MV-4-11 (cell line): Measurements from ENCODE around the gene TMEM205.
"Not testable (repeated sequence)": the region's sequence is repeated elsewhere in the genome, so short reads cannot be mapped to it uniquely, and the experiment has no call there.

Experiments used
- DNase-seq: peaks from one replicate; lab custom pipeline; 2025; lab: John Stamatoyannopoulos, UW

TMEM205 gene

DNA sequence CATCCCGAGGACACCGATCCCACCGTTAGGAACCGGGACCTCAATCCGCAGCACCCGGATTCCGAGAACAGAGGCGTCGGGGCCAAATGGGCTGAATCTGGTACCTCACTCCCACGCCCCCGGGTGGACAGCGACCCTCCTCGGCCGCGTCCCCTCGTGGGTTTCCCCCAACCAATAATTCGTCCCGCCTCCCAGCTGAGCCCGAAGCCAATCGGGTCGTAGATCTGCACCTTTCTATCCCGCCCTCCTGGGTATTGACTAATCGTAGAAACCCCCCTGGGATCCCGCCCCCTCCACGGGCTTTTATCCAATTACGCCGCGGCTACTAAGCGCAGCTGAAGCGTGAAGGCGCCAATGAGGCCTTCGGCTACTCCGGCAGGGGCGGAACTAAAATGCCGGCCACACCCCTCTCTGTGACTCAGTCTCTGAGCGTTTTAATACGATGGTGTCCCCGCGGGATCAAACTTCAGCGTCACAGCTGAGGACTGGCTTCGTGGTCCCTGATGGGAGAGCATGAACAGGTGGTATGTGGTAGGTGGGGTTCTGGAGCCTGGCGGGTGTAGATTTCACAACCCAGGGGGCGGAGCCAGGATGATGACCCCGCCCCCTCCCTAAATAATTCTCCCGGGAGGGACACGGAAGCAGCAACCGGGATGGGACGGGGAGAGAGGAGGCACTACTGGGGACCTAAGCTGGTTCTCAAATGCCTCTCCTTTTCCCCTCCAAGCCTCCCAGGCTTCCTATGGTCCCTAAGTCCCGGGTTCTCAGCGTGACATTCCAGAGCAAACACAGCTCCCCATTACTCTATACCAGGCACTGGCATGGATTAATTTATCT, at the start of gene TMEM205, which contains the start of gene CCDC159:
Gene TMEM205, minus strand, starts transcription at position 165 of the 837 bp plus-strand sequence. CDS start 649 bp downstream, outside the sequence.
Gene CCDC159, plus strand, starts transcription at position 416 of the 837 bp plus-strand sequence. Its CDS starts 88 bp downstream, at position 504.
- peak; percentile 100 for DNase-seq

DNA sequence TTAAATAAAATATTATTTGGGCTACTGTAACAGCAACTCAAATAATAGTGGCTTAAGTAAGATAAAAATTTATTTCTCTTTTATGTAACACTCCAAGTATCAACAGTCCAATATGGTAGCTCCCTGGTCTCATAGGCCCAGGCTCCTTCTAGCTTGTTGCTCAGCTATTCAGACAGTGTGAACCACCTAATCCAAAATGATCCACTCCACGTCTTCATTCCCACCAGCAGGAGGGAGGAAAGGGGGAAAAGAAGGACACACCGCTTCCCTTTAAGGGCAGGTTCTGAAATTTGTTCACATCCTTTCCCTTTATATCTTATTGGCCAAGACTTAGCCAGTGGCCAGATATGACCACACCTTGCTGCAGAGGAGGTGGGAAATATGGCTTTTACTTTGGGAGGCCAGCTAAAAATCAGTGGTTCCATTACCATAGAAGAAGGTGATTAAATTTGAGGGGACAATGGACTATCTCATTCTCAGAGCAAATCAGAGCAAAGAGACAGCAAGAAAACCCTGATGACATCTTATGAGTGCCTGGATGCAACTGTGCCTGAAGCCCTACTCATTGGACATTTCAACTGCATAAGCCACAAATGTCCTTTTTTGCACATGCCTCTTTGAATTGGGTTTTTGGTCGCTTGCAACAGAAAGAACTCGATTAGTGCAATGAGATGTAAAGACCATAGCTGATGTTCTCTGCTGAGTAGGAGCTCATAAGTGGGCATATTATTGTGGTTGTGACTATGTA, 45.0 kb upstream of the TMEM205 start:
- peak; percentile 29 for DNase-seq

GRCh38 chr19:11390359-11390758, 44.3 kb upstream of the TMEM205 start:
- no peak for DNase-seq

GRCh38 chr19:11387162-11388034, 41.3 kb upstream of the TMEM205 start:
- DNase-seq: peak; percentile 77

- DNase-seq: no peak
Observed at GRCh38 chr19:11384778-11385129, 38.7 kb upstream of the TMEM205 start.

DNA sequence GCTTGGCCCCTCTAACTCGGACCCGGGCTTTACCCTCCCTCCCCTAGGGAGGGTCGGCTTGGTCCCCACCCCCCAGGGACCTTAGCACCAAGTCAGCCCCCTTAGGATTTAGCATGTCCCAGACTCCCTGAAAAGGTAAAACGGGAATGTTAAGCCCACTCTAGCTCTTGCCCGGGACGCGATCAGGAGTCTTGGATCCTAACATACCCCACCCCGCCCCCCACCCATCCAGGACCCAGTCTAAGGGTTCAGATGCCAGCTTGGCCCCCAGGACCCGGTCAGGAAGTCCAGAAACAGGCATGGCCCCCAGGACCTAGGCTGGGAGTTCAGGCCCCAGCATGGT, 37.6 kb upstream of the TMEM205 start:
- no peak for DNase-seq

DNA sequence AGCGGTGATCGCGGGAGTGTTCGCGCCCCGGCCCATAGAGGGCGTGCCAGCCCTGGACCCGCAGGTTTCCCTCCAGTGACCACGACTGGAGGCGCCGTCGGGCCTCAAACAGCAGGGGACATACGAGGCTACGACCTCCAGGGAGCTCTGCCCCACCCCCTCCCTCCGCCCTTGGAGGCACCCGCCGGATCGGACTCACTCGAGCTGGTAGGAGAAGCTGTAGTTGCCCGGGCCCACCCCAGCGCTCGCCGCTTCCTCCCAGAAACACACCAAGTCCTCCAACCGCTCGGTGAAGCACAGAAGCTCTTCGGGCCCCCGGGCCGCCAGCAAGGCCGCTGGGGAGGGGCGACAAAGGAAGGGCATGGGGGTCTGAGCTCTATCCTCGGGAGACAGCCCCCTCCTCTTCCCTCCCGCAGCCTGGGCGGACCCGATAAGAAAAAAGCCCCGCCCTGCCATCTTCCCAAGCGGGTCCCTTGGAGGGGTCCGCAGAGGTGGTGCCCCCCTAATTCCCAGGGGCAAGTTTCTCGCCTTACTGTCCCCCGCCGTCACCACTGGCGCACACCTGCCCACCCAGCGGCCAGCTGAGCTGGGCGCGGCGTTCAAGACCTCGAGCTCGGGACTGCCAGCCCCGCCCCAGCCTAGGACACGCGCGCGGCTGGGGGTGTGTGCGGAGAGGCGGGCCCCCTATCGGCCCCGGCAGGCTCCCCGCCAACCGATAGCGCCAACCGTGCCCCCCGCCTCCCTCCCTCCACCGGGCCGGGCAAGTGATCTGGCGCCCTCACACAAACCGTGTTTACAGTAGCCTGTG, 37.0 kb upstream of the TMEM205 start:
- DNase-seq: peak; percentile 70

GRCh38 chr19:11380653-11381537, 34.8 kb upstream of the TMEM205 start:
- peak; percentile 99 for DNase-seq

DNA sequence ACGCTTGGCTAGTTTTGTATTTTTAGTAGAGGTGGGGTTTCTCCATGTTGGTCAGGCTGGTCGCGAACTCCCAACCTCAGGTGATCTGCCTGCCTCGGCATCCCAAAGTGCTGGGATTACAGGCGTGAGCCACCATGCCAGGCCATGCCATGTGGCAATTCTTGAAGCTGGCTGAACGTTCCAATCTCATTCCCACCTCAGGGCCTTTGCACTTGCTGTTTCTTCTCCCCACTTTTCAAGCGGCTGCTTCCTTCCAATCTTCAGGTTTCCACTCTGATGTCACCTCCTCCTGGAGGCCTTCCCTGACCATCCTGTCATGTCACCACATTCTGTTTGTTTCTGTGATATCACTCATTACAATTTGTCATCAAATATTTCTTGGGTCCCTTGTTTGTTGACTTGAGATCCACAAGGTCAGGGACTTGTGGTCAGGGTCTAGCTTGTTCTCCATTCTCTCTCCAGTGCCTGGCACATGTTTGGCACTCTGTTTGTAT, 33.8 kb upstream of the TMEM205 start:
- DNase-seq: peak; percentile 15

- DNase-seq: not testable (repeated sequence)
Observed at GRCh38 chr19:11379269-11379845, 33.3 kb upstream of the TMEM205 start.

DNA sequence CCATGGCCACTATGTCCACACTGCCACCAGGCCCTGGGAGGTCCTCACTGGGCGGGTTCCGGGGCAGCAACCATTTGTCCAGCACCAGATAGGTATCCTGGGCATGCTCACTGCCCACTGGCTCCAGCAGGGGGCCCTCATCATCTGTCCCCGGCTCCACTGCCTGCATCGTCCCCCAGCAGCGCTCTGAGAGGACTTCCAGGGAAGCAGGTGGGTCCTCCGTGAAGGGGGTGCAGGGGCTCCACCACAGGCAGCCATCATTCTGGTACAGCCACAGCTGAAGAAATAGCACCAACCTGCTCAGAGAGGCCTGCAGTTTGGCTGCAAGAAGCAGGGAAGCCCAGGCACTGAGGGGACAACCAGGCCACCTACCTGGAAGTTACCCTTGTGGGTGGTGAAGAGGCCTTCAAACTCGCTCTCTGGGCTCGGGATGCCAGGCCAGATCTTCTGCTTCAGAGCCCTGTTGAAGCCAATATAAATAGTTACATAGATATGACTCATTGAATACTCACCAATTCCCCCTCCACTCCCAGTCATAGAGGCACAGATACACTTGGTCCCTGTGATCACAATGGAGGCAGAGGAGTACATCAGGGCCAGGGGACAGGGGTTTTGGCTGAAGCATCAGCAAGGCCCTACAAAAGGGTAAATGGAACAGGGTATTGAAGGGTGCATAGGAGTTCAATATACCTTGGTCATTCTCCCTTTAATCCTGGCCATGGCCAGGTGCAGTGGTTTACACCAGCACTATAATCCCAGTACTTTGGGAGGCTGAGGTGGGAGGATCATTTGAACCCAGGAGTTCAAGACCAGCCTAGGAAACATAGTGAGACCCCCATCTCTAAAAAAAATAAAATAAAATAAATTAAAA, 32.5 kb upstream of the TMEM205 start:
- DNase-seq: peak; percentile 18

- no peak for DNase-seq
Observed at GRCh38 chr19:11377756-11378155, 31.7 kb upstream of the TMEM205 start.

- DNase-seq: peak; percentile 65
Observed at GRCh38 chr19:11377237-11377636, 31.2 kb upstream of the TMEM205 start.

GRCh38 chr19:11375143-11375948, 29.3 kb upstream of the TMEM205 start:
- DNase-seq: peak; percentile 61

GRCh38 chr19:11374433-11375142, 28.5 kb upstream of the TMEM205 start, which contains the start of gene SWSAP1:
Gene SWSAP1 (plus strand): TSS chr19:11374666. CDS start chr19:11374681, 15 bp downstream.
- peak; percentile 100 for DNase-seq

- peak; percentile 81 for DNase-seq
Observed at GRCh38 chr19:11373885-11374432, 27.9 kb upstream of the TMEM205 start.
